Measurements from ENCODE around the gene ENTPD7.

ENTPD7 gene

GRCh38 chr10:99748823-99749451, 89.6 kb downstream of the ENTPD7 start:
- DNase-seq = no peak

GRCh38 chr10:99750641-99751040, 91.3 kb downstream of the ENTPD7 start:
- peak; percentile 9 to 82 for DNase-seq

GRCh38 chr10:99754670-99755069, 95.4 kb downstream of the ENTPD7 start:
- no peak for DNase-seq

Data from inflammatory macrophage (primary cell).